ENCODE data around the gene CSNK1D.

CSNK1D gene

DNA sequence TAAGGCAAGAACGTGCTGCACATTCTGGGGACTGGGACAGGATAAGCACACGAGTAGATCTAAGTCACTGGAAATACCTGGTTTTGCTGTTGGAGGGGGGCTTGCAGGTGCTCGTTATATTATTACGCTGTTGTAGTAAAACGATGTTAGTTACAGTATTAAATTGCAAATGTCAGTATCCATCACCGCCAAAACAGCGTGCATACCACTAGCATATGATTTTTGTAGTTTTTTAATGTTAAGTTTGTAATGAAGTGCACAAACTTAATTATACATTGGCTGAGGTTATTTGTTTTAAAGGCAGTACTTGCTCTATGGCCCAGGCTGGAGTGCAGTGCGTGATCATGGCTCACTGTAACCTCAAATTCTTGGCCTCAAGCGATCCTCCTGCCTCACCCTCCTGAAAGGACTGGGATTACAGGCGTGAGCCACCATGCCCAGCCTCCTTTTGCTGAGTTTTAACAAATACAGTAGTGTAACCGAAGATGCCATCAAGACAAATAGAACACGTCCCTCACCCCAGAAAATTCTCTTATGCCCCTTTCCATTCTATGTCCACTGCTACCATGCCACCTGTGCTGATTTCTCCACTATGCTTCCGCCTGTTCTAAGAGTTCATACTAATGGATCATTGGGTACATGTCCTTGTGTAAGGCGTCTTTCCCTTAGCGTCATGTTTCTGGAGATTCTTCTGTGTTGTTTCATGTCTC is 20.7 kb upstream of the CSNK1D start:
- no peak for DNase-seq

DNA sequence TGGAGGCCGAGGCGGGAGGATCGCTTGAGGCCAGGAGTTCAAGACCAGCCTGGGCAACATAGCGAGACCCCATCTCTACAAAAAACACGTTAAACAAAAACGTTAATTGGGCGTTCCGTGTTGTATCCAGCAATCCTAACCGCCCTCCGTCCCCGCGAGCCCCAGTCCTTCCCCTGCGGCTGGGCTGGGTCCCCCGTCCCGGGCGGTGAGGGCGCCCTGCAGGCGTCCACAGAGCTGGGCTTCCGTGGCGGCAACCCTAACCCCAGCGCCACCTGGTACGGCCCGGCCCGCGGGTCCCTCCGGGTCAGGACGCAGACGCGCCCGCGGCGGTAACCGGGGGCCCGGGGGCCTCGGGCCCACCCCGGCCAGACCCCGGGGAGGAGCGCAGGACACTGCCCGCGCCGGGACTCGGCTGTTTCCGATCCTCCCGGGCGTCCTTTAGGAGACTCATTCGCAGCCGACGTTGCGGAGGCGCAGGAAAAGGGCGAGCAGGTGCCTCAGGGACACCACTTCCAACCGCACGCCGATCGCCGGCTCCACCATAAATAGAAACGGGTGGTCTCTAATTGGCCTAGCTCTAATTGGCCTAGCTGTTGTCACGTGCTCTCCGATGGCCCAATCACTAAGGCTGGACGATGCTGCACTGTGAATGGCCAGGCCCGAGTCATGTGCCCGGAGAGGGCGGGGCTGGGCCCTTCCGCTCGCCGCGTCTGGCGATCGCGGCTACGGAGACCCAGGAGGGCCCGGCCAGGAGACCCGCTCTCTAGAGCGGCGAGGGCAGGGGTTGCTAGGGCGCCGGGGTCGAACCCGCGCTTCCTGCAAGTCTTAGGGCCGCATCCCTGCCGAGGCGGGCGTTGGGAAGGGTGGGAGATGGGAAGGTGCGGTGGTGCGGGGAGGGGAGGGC is 19.0 kb upstream of the CSNK1D start:
- DNase-seq, result peak; percentile 88 to 92

DNA sequence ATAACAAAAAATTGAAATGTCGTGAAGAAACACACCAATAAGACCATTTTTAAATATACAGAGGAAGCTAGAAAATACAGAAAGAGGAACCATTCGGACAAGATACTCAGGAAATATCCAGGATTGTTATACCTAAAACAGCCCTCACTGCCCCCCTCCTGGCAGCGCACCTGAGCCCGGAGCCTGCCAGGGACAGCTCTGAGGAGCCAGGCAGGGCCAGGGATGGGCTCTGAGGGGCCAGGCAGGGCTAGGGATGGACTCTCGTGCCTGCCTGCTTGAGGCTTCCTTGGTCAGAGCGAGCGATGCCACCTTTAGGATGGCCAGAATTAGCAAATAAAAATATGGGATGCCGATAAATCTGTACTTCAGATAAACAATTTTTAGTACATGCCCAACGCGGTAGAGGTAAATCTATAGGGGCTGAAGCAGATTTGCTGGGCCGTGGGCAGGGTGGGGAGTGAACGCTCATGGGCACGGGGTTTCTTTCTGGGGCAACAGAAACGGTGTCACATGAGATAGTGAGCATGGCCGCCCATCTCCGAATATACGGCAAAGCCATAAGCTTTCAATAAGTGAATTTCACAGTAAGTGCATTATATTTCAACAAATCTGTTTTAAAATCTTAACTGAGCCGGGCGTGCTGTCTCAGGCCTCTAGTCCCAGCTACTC is 18.2 kb upstream of the CSNK1D start:
- no peak for DNase-seq

DNA sequence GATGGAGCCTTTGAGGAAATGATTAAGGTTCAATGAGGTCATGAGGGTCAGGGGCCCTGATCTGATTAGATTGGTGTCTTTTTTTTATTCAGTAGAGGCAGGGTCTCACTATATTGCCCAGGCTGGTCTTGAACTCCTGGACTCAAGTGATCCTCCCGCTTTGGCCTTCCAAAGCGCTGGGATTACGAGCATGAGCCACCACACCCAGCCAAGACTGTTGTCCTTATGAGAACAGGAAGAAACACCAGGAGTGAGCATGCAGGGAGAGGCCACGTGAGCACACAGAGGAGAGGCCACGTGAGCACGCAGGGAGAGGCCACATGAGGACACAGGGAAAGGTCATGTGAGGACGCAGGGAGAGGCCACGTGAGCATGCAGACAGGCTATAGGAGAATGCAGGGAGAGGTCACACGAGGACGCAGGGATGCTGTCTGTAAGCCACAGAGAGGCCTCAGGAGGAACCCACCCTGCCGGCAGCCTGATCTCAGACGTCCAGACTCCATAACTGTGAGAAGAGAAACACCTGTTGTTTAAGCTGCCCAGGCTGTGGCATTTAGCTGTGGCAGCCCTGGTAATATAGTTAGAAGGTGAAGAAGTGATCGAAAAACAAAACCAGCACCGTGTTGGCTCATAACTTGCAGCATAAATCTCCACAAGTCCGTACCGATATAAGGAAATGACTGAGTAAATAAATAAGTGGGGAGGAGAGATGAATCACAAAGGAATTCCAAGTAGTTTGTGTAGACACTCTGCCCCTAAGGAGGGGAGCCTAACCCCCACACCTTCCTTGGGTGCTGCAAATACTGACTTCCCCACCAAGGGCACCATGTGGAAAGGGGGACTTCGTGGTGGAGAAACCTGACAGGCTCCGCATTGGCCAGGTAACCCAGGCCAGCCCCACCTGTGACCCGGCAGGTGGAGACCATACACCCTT is 14.6 kb upstream of the CSNK1D start:
- DNase-seq, result no peak

DNA sequence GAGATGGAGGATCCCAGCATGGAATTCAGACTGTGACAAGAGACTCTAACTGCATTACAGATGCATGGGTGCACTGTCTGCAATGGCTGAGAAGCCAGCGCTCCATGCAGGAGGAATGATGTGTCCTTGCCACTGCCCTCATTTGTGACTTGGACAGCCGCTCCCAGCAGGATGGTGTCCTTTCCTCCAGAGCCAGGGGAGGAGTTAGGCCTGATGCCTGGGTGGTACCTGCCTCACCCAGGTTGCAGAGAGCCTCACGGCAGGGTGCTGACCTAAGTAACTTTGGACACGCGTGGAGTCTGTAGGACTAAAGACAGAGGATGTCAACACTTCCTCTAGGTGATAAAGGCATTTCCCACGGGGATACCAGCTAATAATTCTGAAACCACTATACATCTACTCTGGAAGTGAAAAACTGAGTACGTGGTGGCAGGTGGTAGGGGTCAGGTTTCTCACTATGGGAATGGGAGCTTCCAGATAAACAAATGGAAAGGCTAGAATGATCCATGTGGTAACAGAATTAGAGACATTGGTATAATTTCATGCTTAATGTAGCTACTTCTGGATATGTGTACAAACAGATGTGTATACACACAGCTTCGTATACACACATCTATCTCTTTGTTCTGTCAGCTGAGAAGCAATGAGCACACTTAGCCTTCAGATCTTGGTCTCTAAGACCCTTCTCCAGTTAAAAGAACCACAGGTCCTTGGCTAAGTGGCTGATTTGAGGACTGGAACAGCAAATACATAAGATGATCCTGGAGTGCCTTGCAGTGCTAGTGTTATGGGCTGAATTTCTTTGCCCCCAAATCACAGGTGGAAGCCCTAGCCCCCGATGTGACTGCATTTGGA is 13.7 kb upstream of the CSNK1D start:
- no peak for DNase-seq

DNA sequence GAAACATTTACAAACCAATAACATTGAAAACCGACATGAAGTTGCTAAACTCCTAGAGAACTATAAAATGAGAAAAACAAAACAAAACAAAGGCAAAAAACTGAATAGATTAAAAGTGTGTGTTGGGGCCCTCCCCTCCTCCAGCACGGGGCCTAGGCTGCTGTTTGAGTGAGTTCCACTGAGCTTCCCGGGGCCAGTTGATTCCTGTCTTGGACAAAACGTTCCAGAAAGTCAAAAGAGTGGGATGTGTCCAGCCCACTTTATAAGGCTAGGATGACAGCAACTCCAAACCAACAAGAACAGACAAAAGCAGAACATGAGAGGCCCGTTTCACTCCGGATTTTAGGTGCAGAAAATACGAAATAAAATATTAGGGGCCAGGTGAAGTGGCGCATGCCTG is 11.6 kb upstream of the CSNK1D start:
- DNase-seq, result no peak

DNA sequence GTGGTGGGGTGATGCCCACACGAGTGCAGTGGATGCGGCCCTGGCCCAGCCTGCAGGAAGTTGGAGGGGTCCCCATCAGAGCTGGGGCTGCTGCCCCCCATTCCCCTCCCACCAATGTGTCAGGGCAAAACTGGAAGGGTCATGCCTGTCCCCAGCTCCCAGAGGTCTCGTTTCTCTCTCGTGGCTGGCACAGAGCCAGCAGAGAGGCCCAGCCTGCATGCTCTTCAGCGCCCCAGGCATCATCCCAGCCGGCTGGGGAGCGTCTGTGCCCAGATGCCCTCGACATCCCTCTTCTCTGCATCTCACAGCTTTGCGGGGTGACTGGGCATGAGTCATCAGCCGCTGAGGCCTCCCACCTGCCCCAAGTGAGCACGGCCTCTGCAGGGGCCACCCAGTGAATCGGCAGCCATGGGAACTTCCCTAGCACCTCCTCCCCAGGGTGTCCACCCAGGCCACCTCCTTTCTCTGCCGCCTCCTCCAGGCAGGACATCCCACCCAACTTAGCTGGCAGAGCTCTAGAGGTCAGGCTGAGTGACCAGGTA is 9.8 kb upstream of the CSNK1D start:
- peak in 1 of 2 donors; percentile 53 for DNase-seq

DNA sequence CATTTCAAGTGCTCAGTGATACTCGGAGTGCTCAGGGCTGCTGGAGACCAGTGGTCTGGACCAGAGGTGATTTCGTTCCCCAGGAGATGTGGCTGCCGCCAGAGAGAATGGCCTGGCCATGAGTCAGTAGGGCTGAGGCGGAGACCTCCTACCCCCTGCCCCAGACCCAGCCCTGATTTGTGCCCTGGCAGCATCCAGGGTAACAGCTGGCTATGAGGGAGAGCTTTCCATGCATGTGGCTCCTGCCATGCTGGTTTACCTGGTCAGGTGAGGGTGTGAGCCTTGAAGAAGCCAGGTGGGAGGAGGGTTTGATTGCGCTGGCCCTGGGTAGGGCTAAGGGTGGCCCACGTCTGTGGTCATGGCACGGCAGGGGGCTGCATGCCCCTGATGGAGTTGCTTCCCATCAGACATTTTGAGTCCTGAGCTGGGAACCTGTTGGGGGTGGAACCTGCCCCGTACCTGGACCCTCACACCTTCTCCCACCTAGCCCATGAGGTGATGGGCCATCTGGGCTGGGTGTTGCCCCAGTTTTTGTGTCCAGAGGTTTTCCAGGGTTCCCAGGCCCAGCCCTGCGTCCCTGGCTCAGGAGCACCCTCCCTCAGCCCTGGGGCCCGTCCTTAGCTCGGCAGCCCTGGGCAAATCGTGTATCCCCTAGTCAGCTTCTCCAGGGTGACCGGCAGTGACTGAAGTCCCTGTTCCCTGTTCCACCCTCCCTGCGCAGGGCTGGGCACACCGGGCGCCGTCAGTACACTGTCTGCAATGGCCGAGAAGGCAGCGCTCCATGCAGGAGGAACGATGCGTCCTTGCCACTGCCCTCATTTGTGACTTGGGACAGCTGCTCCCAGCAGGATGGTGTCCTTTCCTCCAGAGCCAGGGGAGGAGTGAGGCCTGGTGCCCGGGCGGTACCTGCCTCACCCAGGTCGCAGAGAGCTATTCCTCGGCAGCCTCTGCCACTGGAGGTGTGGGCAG is 9.0 kb upstream of the CSNK1D start:
- no peak for DNase-seq

DNA sequence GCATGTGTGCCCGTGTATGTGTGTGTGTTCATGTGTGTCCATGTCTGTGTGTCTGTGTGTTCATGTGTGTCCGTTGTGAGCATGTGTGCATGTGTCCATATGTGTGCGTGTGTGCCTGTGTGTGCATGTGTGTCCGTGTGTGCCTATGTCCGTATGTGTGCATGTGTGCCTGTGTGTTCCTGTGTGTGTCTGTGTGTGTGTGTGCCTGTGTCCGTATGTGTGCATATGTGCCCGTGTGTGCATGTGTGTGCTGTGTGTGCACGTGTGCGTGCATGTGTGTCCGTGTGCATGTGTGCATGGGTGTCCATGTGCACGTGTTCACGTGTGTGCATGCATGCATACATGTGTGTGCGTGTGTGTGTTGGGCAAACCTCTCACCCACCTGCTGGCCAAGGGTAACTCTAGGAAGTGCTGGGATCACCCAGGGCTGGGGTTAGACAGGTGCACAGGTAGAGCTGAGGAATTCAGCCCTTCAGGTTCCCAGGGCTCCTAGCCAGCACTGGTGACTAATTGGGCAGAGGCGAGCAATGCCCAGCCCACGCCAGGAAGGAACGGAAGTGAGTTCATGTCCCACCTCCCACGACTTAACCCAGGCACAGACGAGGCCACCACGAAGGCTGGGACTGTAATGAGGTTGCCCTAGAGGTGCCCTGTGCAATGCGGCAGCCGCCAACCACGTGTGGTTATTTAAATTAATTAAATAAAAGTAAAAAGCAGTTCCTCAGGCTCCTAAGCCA is 8.2 kb upstream of the CSNK1D start:
- peak; percentile 47 to 69 for DNase-seq

DNA sequence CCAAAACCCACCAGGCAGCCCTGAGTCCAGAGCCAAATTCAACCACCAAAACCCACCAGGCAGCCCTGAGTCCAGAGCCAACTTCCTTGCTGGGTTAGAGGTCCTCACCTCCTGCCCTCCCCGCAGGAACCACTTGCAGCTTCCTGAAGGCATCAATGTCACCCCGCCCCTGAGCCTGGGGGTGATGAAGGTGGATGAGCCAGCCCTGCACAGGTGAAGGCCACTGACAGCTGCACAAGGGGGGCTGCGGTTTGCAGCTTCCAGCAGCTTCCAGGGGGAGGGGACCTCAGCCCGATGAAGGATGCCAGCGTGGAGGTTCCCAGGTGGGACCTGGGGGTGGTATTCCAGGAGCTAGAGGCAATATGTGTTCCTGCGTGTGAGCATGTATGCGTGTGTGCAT is 7.6 kb upstream of the CSNK1D start:
- no peak for DNase-seq

DNA sequence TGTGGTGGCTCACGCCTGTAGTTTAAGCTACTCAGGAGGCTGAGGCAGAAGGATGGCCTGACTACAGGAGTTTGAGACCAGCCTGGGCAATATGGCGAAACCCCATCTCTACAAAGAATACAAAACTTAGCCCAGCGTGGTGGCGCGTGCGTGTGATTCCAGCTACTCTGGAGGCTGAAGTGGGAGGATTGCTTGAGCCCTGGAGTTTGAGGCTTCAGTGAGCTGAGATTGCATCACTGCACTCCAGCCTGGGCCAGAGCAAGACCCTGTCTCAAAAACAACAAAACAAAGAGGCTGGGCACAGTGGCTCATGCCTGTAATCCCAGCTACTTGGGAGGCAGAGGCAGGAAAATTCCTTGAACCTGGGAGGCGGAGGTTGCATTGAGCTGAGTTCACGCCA is 7.0 kb upstream of the CSNK1D start:
- no peak for DNase-seq

DNA sequence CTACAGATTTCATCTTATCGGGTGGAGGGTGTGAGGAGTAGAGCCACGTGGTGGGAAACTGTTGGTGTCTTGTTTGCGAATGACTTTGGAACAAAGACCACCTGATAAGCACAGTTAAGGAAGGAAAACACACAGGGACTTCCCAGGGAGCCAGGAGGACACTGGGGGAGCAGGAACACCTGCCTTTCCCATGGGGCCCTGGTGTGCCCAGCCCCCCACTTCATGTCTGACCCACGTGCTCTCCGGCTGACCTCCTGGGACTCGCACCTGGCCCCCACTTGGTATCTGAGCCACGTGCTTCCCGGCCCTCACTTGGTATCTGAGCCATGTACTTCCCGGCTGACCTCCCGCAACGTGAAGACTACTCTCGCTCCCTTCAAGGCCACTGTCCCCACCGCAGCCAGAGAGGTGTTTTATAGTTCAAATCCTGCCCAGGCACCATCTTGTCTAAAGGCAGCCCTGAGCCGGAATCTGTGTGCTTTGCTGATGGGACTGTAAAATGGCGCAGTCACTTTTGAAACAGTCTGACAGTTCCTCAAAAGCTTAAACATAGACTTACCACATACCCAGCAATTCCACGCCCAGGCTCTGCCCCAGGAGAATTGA is 5.4 kb upstream of the CSNK1D start:
- no peak for DNase-seq

DNA sequence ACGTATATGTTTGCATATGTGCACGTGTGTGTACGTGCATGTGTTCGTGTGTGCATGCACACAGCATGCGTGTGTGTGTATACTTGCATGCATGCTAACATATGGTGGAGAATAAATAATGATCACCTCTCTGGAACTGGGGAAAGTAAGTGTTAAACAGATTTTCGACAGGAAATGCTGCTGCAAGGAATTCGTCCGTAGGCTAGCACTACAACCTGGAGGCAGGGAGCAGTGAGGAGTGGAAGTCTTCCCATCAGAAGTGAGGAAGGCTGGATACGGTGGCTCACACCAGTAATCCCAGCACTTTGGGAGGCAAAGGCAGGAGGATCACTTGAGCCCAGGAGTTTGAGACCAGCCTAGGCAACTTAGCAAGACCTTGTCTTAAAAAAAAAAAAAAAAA is 4.8 kb upstream of the CSNK1D start:
- no peak for DNase-seq

DNA sequence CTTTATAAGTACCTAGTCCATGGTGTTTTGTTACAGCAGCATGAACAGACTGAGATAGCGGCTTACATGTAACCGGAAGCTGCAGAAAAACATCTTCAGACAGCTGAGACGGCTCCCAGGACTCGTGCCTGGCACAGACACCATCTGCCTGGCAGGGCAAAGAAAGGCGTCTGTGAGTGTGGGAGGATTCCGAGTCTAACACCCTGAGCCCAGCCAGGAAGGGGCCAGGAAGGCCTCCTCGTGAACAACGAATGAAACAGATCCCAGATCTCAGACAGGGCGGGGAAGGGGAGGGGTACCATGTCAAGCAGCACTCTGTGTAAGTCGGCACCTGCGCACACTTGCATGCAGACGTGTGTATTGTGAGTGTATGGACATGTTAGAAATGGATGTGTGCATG is 4.4 kb upstream of the CSNK1D start:
- DNase-seq, result no peak

DNA sequence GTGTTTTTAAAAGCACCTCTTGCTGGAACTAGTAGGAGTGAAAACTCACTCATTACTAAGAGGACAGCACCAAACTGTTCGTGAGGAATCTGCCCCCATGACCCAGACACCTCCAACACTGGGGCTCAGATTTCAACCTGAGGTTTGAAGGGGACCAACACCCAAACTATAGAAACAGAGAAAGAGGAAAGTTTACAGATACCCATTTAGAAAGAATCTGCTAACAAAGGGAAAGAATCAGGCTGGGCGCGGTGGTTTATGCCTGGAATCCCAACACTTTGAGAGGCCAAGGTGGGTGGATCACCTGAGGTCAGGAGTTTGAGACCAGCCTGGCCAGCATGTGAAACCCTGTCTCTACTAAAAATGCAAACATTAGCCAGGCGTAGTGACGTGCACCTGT is 3.4 kb upstream of the CSNK1D start:
- no peak for DNase-seq

DNA sequence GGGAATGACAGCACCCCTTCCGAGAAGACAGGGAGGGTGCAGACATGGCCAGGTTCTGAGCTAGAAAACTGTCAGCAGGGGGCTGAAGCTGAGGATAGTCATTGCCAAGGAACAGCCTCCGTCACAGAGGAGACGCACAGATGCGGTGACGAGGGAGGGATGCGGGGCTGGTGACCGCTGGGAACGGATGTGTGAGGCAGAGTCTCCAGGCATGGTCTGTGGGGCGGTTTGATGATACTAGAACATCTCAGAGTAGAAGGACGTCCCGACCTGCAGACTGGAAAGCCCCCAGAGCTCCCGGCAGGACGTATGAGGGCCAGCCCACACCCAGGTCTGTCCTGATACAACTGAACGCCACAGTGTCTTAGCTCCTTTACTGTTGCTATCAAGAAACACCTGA is 1.8 kb upstream of the CSNK1D start:
- DNase-seq, result no peak

DNA sequence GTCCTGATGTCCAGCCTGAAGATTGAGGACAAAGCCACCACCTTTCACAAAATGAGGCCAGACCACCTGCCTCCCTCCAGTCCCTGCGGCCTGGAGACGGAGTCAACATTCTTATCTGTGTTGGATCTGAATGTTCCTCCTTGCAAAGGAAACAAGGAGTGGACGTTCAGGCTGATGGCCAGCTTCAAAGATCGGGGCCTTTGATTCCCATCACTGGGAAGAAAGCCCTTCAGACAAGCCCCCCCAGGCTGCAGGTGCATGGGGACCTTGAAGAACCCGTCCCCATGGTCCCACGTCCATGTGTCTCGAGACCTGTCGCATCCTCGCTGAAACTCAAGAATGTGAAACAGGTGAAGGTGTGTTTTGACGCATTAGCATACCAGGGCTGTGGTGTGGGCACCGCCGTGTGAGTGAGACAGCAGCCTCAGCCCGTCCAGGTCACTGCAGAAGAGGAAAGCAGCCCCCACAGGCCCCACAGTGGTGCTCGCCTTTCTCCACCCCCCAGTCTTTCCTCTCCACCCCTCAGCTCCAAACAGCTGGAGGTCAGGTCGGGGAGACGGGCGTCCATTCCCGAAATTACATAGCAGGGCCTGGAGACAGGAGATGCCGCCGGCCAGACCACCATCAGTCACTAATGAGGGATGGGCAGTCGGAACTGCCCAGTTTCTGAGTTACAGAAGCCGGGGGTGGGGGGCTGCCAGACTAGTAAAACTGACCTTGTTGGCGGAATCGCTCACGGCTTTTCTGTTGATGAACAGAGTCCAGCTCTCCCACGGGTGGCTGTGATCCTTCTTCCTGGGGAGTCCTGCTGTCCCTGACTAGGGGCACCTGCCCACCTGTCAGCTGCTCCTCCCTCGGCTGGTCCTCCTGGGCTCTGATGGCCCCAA is 877 bp upstream of the CSNK1D start:
- no peak for DNase-seq
